ENCODE data around the gene C11orf71.

C11orf71 gene

GRCh38 chr11:114399490-114400215 lies 658 bp downstream of the C11orf71 start:
- no peak for DNase-seq (ENCODE audit: low read depth in 2 of 3, low spot score in 1 of 3)

GRCh38 chr11:114398303-114398920 lies 1.9 kb downstream of the C11orf71 start:
- DNase-seq (ENCODE audit: low read depth in 2 of 3, low spot score in 1 of 3): no peak

DNA sequence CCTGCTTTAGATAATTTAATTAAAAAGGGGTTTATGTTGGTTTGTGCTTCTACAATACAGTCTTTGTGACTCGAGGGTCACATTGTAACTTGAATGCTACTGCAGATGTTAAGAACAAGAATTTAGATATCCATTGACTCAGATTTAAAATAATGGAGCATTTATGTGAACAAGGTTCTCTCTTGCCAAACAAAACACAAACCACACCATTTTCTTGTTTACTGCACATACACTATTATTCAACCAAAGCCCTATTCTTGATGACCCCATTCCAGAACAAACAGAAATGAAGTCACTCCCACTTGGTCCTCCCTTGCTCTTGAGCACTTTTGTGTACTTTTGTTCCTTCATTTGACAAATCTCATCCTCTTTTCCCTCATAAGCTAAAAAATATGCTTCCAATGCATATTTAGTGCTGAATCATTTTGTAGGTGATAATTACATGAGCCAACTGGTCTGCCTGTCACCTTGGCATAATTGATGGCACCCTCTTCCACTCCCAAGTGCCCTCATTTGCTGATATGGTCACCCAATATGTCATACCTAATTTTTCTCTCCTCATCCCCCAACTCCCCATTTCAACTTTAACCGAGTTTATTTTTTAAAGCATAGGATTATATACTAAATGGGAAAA lies 2.8 kb downstream of the C11orf71 start:
- DNase-seq (ENCODE audit: low read depth in 2 of 3, low spot score in 1 of 3): no peak

DNA sequence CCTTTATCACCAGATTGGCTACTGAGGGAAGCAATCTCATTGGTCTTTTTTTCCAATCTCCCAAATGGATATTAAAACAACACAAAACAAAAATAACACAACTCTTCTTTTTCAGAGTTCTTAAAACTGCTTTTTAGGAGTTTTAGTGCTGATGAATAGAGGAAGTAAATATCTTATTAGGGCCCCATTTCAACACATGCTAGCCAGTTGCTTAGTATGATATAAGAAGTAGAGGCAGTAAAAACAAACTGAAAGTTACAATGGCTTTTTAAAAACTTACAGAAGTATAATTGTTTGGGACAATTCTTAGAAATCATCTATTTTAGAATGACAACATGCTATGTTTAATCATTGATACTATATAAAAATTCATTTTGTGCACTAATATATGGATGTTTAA lies 3.4 kb downstream of the C11orf71 start:
- no peak for DNase-seq (ENCODE audit: low read depth in 2 of 3, low spot score in 1 of 3)

GRCh38 chr11:114395736-114396135 lies 4.6 kb downstream of the C11orf71 start:
- DNase-seq (ENCODE audit: low read depth in 2 of 3, low spot score in 1 of 3): no peak

GRCh38 chr11:114392735-114393667 lies 7.3 kb downstream of the C11orf71 start:
- no peak for DNase-seq (ENCODE audit: low read depth in 2 of 3, low spot score in 1 of 3)

DNA sequence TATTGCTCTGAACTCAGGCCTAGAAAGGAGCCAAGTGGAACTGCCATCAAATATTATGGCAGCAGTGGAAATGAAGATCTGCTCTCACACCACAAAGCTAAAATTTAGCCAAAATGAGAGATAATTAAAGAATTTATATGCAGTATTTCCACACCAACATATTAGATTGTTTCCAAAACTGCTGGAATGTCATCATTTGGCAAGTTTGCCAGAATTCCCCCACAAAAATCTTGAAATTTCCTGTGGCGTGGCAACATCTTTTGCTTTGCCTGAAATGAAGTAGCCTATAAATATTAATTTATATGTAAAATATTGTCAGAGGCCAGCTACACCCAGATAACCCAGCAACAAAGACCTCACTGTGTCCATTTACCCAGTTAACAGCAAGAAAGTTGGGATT lies 13.8 kb downstream of the C11orf71 start:
- DNase-seq (ENCODE audit: low read depth in 2 of 3, low spot score in 1 of 3): no peak

DNA sequence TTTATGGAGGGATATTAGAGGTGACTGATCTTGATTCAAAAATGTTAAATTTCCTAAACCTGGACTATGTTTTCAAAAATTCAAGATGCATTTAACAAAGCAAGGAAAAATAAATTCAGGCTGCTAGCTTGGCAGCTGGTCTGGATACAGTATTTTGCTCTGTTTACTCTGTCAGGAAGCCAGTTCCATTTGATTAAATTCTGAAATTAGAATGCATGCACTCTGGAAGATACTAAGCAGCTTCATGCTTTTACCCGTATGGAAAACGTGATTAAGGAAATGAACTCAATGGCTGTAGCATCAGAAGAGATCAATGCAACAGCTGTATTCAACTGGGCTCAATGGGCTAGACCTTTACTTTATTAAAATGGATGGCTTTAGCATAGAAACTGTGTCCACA lies 14.2 kb downstream of the C11orf71 start:
- no peak for DNase-seq (ENCODE audit: low read depth in 2 of 3, low spot score in 1 of 3)

- DNase-seq (ENCODE audit: low read depth in 2 of 3, low spot score in 1 of 3): no peak
Observed at GRCh38 chr11:114384487-114384886, 15.8 kb downstream of the C11orf71 start.

DNA sequence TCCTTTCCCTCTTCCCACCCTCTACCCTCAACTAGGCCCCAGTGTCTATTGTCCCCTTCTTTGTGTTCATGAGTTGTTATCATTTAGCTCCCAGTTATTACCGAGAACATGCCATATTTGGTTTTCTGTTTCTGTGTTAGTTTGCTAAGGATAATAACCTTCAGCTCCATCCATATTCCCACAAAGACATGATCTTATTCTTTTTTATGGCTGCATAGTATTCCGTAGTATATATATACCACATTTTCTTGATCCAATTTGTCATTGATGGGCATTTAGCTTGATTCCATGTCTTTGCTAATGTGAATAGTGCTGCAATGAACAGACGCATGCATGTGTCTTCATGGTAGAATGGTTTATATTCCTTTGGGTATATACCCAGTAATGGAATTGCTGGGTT lies 17.8 kb downstream of the C11orf71 start:
- DNase-seq (ENCODE audit: low read depth in 2 of 3, low spot score in 1 of 3): no peak

- no peak for DNase-seq (ENCODE audit: low read depth in 2 of 3, low spot score in 1 of 3)
Observed at GRCh38 chr11:114379394-114380069, 20.8 kb downstream of the C11orf71 start.

DNA sequence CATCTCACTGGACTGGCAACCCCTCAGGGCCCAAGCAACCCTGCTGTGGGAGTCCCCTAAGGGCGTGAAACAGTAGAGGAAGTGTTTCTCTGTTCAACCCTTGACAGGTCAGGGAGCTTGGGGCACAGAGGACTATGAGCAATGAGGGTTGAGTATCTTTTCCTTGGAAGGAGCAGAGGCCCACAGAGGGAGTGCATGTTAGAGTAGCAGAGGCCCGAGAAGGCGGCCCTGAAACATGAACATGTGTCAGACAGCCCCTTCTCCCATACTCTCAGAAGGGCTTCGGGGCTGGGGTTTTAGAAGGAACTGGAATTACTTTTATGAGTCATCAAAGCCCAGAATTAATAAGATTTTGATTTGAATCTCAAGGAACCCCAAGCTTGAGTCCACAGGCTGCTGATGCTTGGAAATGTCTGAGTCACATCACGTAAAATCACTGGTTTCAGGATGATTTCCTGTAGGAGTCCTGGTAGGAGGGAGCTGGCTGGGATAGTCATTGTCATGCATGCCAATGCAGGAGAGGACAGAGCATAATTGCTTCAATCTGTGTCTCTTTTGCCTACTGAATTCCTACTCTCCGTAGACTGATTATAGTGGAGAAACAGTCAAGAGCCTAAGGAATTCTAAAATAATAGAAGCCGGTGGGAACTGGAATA lies 22.6 kb downstream of the C11orf71 start:
- DNase-seq (ENCODE audit: low read depth in 2 of 3, low spot score in 1 of 3): no peak

GRCh38 chr11:114375052-114375451 lies 25.3 kb downstream of the C11orf71 start:
- no peak for DNase-seq (ENCODE audit: low read depth in 2 of 3, low spot score in 1 of 3)

DNA sequence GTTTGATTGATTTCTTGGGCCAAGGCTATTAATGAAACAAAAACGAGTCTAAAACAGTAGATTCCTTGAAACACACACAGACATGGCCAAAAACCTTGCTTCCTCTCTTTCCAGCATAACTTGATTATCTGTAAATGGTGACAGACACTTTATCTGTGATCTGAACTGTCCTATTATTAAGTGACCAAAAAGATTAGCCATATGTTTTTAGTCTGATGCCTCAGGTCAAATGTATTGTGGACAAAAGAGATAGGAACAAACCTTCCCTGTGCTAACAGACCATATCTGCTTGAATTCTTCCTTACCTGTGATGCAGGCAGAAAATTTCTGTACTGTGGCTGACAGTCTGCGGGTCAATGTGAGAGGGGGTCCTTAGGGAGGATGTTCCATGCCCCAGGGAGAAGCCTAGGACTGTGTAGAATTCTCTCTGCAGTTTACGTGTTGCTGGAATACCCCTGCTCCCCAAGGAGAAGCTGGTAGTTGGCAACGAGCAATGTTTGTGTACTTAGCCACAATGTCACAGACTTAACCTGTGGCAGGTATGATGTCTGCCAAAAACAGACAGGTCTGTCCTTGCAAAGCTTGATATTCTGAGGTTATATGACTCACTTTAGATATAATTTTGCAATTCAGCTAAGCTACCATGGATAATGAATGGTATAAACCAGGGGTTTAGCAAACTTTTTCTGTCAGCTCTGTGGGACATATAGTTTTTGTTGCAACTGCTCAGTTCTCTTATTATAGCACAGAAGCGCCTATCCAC lies 31.2 kb downstream of the C11orf71 start:
- no peak for DNase-seq (ENCODE audit: low read depth in 2 of 3, low spot score in 1 of 3)

GRCh38 chr11:114367244-114367957 lies 32.9 kb downstream of the C11orf71 start:
- no peak for DNase-seq (ENCODE audit: low read depth in 2 of 3, low spot score in 1 of 3)

- DNase-seq (ENCODE audit: low read depth in 2 of 3, low spot score in 1 of 3): no peak
Observed at GRCh38 chr11:114366331-114367243, 33.7 kb downstream of the C11orf71 start.

- no peak for DNase-seq (ENCODE audit: low read depth in 2 of 3, low spot score in 1 of 3)
Observed at GRCh38 chr11:114362958-114363357, 37.4 kb downstream of the C11orf71 start.

DNA sequence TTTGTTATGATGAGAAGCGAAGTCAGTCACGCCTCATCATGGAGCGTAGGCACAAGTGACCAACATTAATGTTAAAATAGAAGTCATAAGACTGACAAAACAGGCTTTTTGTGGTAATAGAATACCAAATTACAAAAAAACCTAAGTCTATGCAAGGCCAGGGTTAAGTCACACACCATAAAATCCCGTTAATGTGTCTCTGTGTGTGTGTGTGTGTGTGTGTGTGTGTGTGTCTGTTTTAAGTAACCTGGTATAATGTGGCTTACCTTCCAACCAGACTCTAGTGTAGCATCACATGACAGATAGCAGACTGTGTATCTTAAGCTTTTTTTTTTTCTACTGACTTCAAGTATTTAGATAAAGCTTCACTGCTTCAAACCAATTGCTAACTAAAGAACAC lies 38.0 kb downstream of the C11orf71 start:
- no peak for DNase-seq (ENCODE audit: low read depth in 2 of 3, low spot score in 1 of 3)

All from stimulated activated CD4-positive, alpha-beta T cell treated with anti-CD3 and anti-CD28 coated beads, Interleukin-12 subunit alpha, Interleukin-12 subunit beta, amount 100 ng/mL, for 48 hours (primary cell).